HepG2 (cell line): ENCODE results near the gene SNX15. TPM values are rescaled to one million over a fixed set of nuclear protein-coding genes. Genes with fewer than 3 reads are reported as not detected.

ENCODE experiments used
- ASH2L ChIP-seq: fragments of 300-600, 200-600 bp; sonication (generic); IDR thresholded peaks from 2 replicates; pipeline ENCODE4 v1.7.0; 2017; ENCODE audit warnings: low read depth, mild to moderate bottlenecking, moderate library complexity, mixed read lengths, low read length; ENCODE audit not compliant: insufficient read length
- ATF4 ChIP-seq, 2 experiments: fragments of 450-650 bp in 1 of 2; sonication (generic) in 1 of 2; formaldehyde crosslinking; IDR thresholded peaks; 2 replicates each; pipeline versions ENCODE4 v1.5.0 to v1.8.0; 2020 to 2022; ENCODE audit warnings: mild to moderate bottlenecking in 1 of 2, missing genetic modification reagents in 1 of 2
- EEA1 ChIP-seq: sonication (generic); formaldehyde crosslinking; IDR thresholded peaks from 2 replicates; pipeline ENCODE4 v1.5.1; 2020; ENCODE audit warnings: mild to moderate bottlenecking, missing genetic modification reagents, borderline replicate concordance
- ELF4 ChIP-seq: sonication (generic); formaldehyde crosslinking; IDR thresholded peaks from 2 replicates; pipeline ENCODE4 v1.5.0; 2020; ENCODE audit warnings: missing genetic modification reagents, mild to moderate bottlenecking, moderate library complexity, borderline replicate concordance
- HNRNPH1 ChIP-seq: fragments of 200-400 bp; formaldehyde crosslinking; optimal IDR thresholded peaks from 2 replicates; pipeline ENCODE3; 2017; ENCODE audit warnings: mild to moderate bottlenecking, low read depth, low read length
- ISX ChIP-seq: sonication (generic); formaldehyde crosslinking; conservative IDR thresholded peaks from 2 replicates; pipeline ENCODE4 v1.5.0; 2020; ENCODE audit warnings: missing genetic modification reagents
- JUN ChIP-seq: sonication (generic); formaldehyde crosslinking; IDR thresholded peaks from 2 replicates; pipeline ENCODE4 v1.4.0; 2020; ENCODE audit warnings: mild to moderate bottlenecking, missing genetic modification reagents
- KLF11 ChIP-seq: IDR thresholded peaks from 2 replicates; pipeline ENCODE4 v1.6.1; 2016; ENCODE audit warnings: missing compliant biosample characterization
- MYC ChIP-seq: sonication (generic); formaldehyde crosslinking; IDR thresholded peaks from 2 replicates; pipeline ENCODE4 v1.9.0; 2021; ENCODE audit warnings: missing genetic modification reagents, borderline replicate concordance
- PHF8 ChIP-seq: sonication (generic); formaldehyde crosslinking; IDR thresholded peaks from 2 replicates; pipeline ENCODE4 v1.5.0; 2020; ENCODE audit warnings: missing genetic modification reagents
- POLR2G ChIP-seq: fragments of 200-400 bp; formaldehyde crosslinking; IDR thresholded peaks from 2 replicates; pipeline ENCODE4 v1.6.1; 2018; ENCODE audit warnings: mild to moderate bottlenecking, low read depth, low read length, moderate library complexity
- RERE ChIP-seq: IDR thresholded peaks from 2 replicates; pipeline ENCODE4 v1.6.1; 2016; ENCODE audit warnings: low read depth, missing genetic modification reagents, missing compliant biosample characterization
- RFXAP ChIP-seq: sonication (generic); formaldehyde crosslinking; IDR thresholded peaks from 2 replicates; pipeline ENCODE4 v1.4.0; 2020; ENCODE audit warnings: missing genetic modification reagents, borderline replicate concordance
- RXRB ChIP-seq: IDR thresholded peaks from 2 replicates; pipeline ENCODE4 v1.6.1; 2016; ENCODE audit warnings: borderline replicate concordance, missing genetic modification reagents, missing compliant biosample characterization
- SAFB2 ChIP-seq: sonication (generic); formaldehyde crosslinking; IDR thresholded peaks from 2 replicates; pipeline ENCODE4 v1.5.1; 2020; ENCODE audit warnings: missing genetic modification reagents, low read depth, mild to moderate bottlenecking, borderline replicate concordance
- SP4 ChIP-seq: sonication (generic); formaldehyde crosslinking; IDR thresholded peaks from 2 replicates; pipeline ENCODE4 v1.8.1; 2023; ENCODE audit warnings: mild to moderate bottlenecking, missing genetic modification reagents
- ZFP82 ChIP-seq: sonication (generic); formaldehyde crosslinking; IDR thresholded peaks from 2 replicates; pipeline ENCODE4 v1.5.1; 2020; ENCODE audit warnings: mild to moderate bottlenecking, missing genetic modification reagents, borderline replicate concordance
- ZNF800 ChIP-seq: sonication (generic); formaldehyde crosslinking; IDR thresholded peaks from 2 replicates; pipeline ENCODE4 v1.4.0; 2020; ENCODE audit warnings: missing genetic modification reagents
- polyA plus RNA-seq, 8 experiments: library from polyadenylated mRNA; depleted of rRNA in 3 of 8; stranded (reverse) in 7 of 8; unstranded in 1 of 8; fragments of >200 nt; fragmentation: Illumina TruSeq in 4 of 8; extraction: Trizol in 4 of 8; gene quantifications; 2 replicates each; pipeline versions ENCODE4 v1.2.1 to v1.2.3, GENCODE V29; 2011 to 2016; ENCODE audit warnings: low read depth in 4 of 8, missing spikeins in 1 of 8, mixed read lengths in 1 of 8; ENCODE audit not compliant: insufficient read depth in 1 of 8
- total RNA-seq, 5 experiments: library from RNA; depleted of rRNA; stranded (reverse); fragments of >200 nt; fragmentation: Illumina TruSeq; extraction: Trizol; gene quantifications; 2 replicates each; pipeline ENCODE4 v1.2.3, GENCODE V29; 2016; ENCODE audit warnings: low read depth in 1 of 5
- TF ChIP-seq, protein P1 (sequence below): sonication (generic); formaldehyde crosslinking; IDR thresholded peaks from 2 replicates; pipeline ENCODE4 v1.8.0; 2022; ENCODE audit warnings: missing genetic modification reagents, mild to moderate bottlenecking, borderline replicate concordance

The SNX15 gene
- total and polyA plus RNA-seq, 2 of the 13 experiments (the other 11 are each of a cell fraction or from before 2014, with no cell fraction given) = 19.1 to 22.6 TPM

DNA sequence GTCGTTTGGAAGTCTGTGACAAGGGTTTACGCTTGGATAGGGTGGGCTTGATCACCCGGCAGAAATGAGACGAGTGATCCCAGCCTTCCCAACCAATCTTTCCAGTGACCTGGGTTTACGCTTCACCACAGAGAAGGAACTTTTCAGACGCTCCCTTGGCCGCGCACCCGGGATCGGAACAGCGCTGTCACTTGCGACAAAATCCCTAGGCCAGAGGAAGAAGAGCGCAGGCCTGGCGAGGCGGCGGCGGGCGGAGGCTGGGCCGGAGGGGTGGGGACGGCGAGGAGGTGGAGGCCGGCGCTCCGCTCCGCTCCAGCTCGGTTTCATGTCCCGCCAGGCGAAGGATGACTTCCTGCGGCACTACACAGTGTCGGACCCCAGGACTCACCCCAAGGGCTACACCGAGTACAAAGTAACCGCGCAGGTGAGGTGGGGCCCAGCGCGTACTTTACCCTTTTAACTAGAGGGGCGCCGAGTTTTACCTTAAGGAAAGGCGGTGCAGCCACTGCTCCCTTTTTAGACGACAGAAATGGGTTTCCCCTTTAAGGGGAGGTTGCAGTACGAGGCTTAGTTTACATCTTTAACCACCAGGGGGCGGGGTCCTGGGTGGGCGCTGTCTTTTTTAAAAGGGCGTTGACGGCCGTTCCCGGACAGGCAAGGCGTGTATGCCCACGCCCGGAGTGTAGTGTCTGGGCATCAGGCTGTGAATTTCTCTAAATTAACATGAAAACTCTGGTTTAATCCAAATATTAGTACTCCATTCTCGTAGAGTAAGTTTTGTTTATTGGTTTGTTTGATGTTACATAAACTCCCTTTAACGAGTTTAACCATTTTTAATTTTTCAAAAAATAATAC, at the start of gene SNX15 (continued):
- TF ChIP-seq RERE (CRISPR knock-in tag) (no peak), SAFB2 (CRISPR knock-in tag) (peak; percentile 90; the same call in 1 of the 2 replicates), KLF11 (CRISPR knock-in tag) (peak; percentile 35; the same call in 1 of the 2 replicates), ZFP82 (CRISPR knock-in tag) (0 out of 2 replicates have a peak, but pooled peaks have one; percentile 51), EEA1 (CRISPR knock-in tag) (peak; percentile 91; the same call in 1 of the 2 replicates), ASH2L (peak; percentile 98), MYC (CRISPR knock-in tag) (0 out of 2 replicates have a peak, but pooled peaks have one; percentile 62), POLR2G (peak; percentile 89), RXRB (CRISPR knock-in tag) (0 out of 2 replicates have a peak, but pooled peaks have one; percentile 47), SP4 (CRISPR knock-in tag) (no peak; the same call in 1 of the 2 replicates), ISX (CRISPR knock-in tag) (no peak), ZNF800 (CRISPR knock-in tag) (0 out of 2 replicates have a peak, but pooled peaks have one; percentile 36), PHF8 (CRISPR knock-in tag) (peak; percentile 87), ELF4 (CRISPR knock-in tag) (no peak), ATF4 (CRISPR knock-in tag; IDR thresholded peaks at IDR 0.05) (no peak), JUN (no peak), RFXAP (CRISPR knock-in tag) (peak; percentile 68), HNRNPH1 (peak; percentile 89)
- TF ChIP-seq, protein P1, sequence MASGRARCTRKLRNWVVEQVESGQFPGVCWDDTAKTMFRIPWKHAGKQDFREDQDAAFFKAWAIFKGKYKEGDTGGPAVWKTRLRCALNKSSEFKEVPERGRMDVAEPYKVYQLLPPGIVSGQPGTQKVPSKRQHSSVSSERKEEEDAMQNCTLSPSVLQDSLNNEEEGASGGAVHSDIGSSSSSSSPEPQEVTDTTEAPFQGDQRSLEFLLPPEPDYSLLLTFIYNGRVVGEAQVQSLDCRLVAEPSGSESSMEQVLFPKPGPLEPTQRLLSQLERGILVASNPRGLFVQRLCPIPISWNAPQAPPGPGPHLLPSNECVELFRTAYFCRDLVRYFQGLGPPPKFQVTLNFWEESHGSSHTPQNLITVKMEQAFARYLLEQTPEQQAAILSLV = peak; percentile 91; the same call in 1 of the 2 replicates
